SU-DHL-6 (cell line): ENCODE measurements around the gene HS2ST1.

Experiments
- H2AFZ ChIP-seq: fragments of 200-600 bp; sonication (generic); 2 replicates; pipeline ENCODE4 v1.6.1; 2014; ENCODE audit warnings: low read depth, mild to moderate bottlenecking, moderate library complexity, mixed read lengths, antibody characterized with exemption, low read length; ENCODE audit not compliant: severe bottlenecking
- H3F3A ChIP-seq: fragments of 200-600 bp; shearing (Covaris generic); 2 replicates; pipeline ENCODE4 v1.6.0; 2016; ENCODE audit warnings: antibody characterized with exemption, mild to moderate bottlenecking; ENCODE audit not compliant: insufficient read depth
- H3K27ac ChIP-seq: fragments of 200-600 bp; sonication (generic); 2 replicates; pipeline ENCODE4 v1.5.1; 2016; ENCODE audit warnings: low read depth, mild to moderate bottlenecking, low read length, moderate library complexity, mixed read lengths
- H3K27me3 ChIP-seq: fragments of 200-600 bp; sonication (generic), shearing (Covaris generic); 2 replicates; pipeline ENCODE4 v1.6.0; 2014; ENCODE audit warnings: mild to moderate bottlenecking, low read length
- H3K36me3 ChIP-seq: fragments of 200-600 bp; sonication (generic); 2 replicates; pipeline ENCODE4 v1.6.1; 2014; ENCODE audit warnings: mild to moderate bottlenecking, low read length, mixed read lengths
- H3K4me2 ChIP-seq: fragments of 300-600, 200-600 bp; shearing (Covaris generic), sonication (generic); 2 replicates; pipeline ENCODE4 v1.6.0; 2014; ENCODE audit warnings: low read length, low read depth, mild to moderate bottlenecking; ENCODE audit not compliant: poor library complexity, severe bottlenecking
- H3K4me3 ChIP-seq: fragments of 200-600 bp; sonication (generic); 2 replicates; pipeline ENCODE4 v1.5.1; 2014; ENCODE audit warnings: antibody characterized with exemption, low read length, mild to moderate bottlenecking, mixed read lengths; ENCODE audit not compliant: insufficient read depth, poor library complexity, severe bottlenecking
- H3K79me2 ChIP-seq: fragments of 200-600 bp; sonication (generic); 2 replicates; pipeline ENCODE4 v1.6.1; 2014; ENCODE audit warnings: mild to moderate bottlenecking, low read length, moderate library complexity; ENCODE audit not compliant: insufficient read depth
- H3K9ac ChIP-seq: fragments of 200-600 bp; sonication (generic); 2 replicates; pipeline ENCODE4 v1.7.0; 2014; ENCODE audit warnings: mild to moderate bottlenecking, low read length
- H3K9me2 ChIP-seq: fragments of 200-600 bp; sonication (generic); replicated peaks from 2 replicates; pipeline ENCODE4 v1.6.1; 2014; ENCODE audit warnings: low read length; ENCODE audit not compliant: insufficient read depth
- H3K9me3 ChIP-seq: fragments of 200-600 bp; sonication (generic); 2 replicates; pipeline ENCODE4 v1.6.1; 2014; ENCODE audit warnings: low read length, mixed read lengths; ENCODE audit not compliant: insufficient read depth
- H4K20me1 ChIP-seq: fragments of 200-600 bp; sonication (generic); 2 replicates; pipeline ENCODE4 v1.6.1; 2014; ENCODE audit warnings: low read depth, mild to moderate bottlenecking, antibody characterized with exemption, low read length, moderate library complexity, mixed read lengths
- CTCF ChIP-seq: fragments of 200-600 bp; sonication (generic); IDR thresholded peaks from one replicate; pipeline ENCODE4 v1.5.1; 2017; ENCODE audit warnings: antibody characterized with exemption, mild to moderate bottlenecking, low read length, moderate library complexity; ENCODE audit not compliant: insufficient read depth, poor library complexity, severe bottlenecking
- EZH2phosphoT487 ChIP-seq: fragments of 200-600 bp; sonication (generic), shearing (Covaris generic); conservative IDR thresholded peaks from 2 replicates; pipeline ENCODE4 v1.6.1; 2018; ENCODE audit warnings: mild to moderate bottlenecking, antibody characterized with exemption, low read length, moderate library complexity, mixed read lengths

HS2ST1 gene

GRCh38 chr1:86998280-86998679 is 83.8 kb downstream of the HS2ST1 start:
- H3K4me2 ChIP-seq, result no peak overlapping the region
- no peak overlapping the region for H3K9ac ChIP-seq
- no peak overlapping the region for H3K4me3 ChIP-seq
- H3K79me2 ChIP-seq, result peaks cover 100% of the 10 kb centered on the region
- H3F3A ChIP-seq, result peaks cover 15% of the 10 kb centered on the region; the same call in 1 of the 2 replicates
- H3K27ac ChIP-seq, result no peak overlapping the region
- TF ChIP-seq EZH2phosphoT487, result no peak
- TF ChIP-seq CTCF, result no peak
- H4K20me1 ChIP-seq, result 0 out of 2 replicates have a peak, but pooled peaks cover 5% of the 10 kb centered on the region
- no peaks in the 10 kb centered on the region for H3K9me3 ChIP-seq
- no peaks in the 10 kb centered on the region for H3K9me2 ChIP-seq
- no peaks in the 10 kb centered on the region for H3K27me3 ChIP-seq
- H2AFZ ChIP-seq, result no peak overlapping the region
- peaks cover 16% of the 10 kb centered on the region for H3K36me3 ChIP-seq

GRCh38 chr1:86998727-86999126 is 84.3 kb downstream of the HS2ST1 start:
- TF ChIP-seq CTCF (no peak), EZH2phosphoT487 (no peak)
- Histone ChIP-seq H3K4me2 (no peak overlapping the region), H3K36me3 (peaks cover 16% of the 10 kb centered on the region), H3K27me3 (no peaks in the 10 kb centered on the region), H3K79me2 (peaks cover 100% of the 10 kb centered on the region), H3K9ac (no peak overlapping the region), H3F3A (peaks cover 18% of the 10 kb centered on the region; the same call in 1 of the 2 replicates), H3K9me3 (no peaks in the 10 kb centered on the region), H2AFZ (no peak overlapping the region), H3K27ac (no peak overlapping the region), H4K20me1 (0 out of 2 replicates have a peak, but pooled peaks cover 5% of the 10 kb centered on the region), H3K9me2 (no peaks in the 10 kb centered on the region), H3K4me3 (no peak overlapping the region)

- Histone ChIP-seq H3K4me2 (no peak overlapping the region), H3K9me2 (no peaks in the 10 kb centered on the region), H3K9ac (no peak overlapping the region), H3K4me3 (no peak overlapping the region), H3K9me3 (no peaks in the 10 kb centered on the region), H3K36me3 (peaks cover 9% of the 10 kb centered on the region), H3K27me3 (no peaks in the 10 kb centered on the region), H2AFZ (no peak overlapping the region), H3K27ac (no peak overlapping the region), H3K79me2 (peaks cover 99% of the 10 kb centered on the region), H3F3A (peaks cover 10% of the 10 kb centered on the region; the same call in 1 of the 2 replicates), H4K20me1 (0 out of 2 replicates have a peak, but pooled peaks cover 5% of the 10 kb centered on the region)
- TF ChIP-seq EZH2phosphoT487, result no peak
- no peak for TF ChIP-seq CTCF
These were observed 86.0 kb downstream of the HS2ST1 start for GRCh38 chr1:87000460-87000859.
